Calu3 (cell line): ENCODE results near the gene UNKL. TPM values are rescaled to one million over a fixed set of nuclear protein-coding genes. Genes with fewer than 3 reads are reported as not detected.

ENCODE experiments used
- BruUV-seq: library from RNA; stranded (reverse); fragments of 400-500 nt; replicated peaks from 2 replicates; lab custom pipeline; 2021; lab: Mats Ljungman, UMichigan
- CTCF ChIA-PET: fragments of 300-600 bp; sonication (Branson Sonifier 250); formaldehyde crosslinking; loops from one replicate; lab custom pipeline; 2022; ENCODE audit warnings: antibody characterized with exemption; lab: Charles Lee
- DNase-seq: peaks from one replicate; pipeline ENCODE4 v3.0.0; 2022
- H3K27ac Mint-ChIP-seq: one replicate; pipeline ENCODE4 v1.8.0; 2022; ENCODE audit warnings: mixed read lengths; ENCODE audit not compliant: unreplicated experiment
- H3K27me3 Mint-ChIP-seq: one replicate; pipeline ENCODE4 v1.8.0; 2022; ENCODE audit warnings: mixed read lengths; ENCODE audit not compliant: unreplicated experiment
- H3K36me3 Mint-ChIP-seq: one replicate; pipeline ENCODE4 v1.8.0; 2022; ENCODE audit warnings: mild to moderate bottlenecking, moderate library complexity, mixed read lengths; ENCODE audit not compliant: insufficient read depth, unreplicated experiment
- H3K4me1 Mint-ChIP-seq: one replicate; pipeline ENCODE4 v1.8.0; 2022; ENCODE audit warnings: mild to moderate bottlenecking, low read depth, mixed read lengths; ENCODE audit not compliant: unreplicated experiment
- H3K4me3 Mint-ChIP-seq: one replicate; pipeline ENCODE4 v1.8.0; 2022; ENCODE audit warnings: mild to moderate bottlenecking, low read depth, moderate library complexity, mixed read lengths; ENCODE audit not compliant: unreplicated experiment
- H3K9me3 Mint-ChIP-seq: one replicate; pipeline ENCODE4 v1.8.0; 2022; ENCODE audit warnings: low read depth, mixed read lengths; ENCODE audit not compliant: unreplicated experiment
- CTCF ChIP-seq: fragments of 200-600 bp; IDR thresholded peaks from one replicate; pipeline ENCODE4 v1.8.0; 2022; ENCODE audit warnings: antibody characterized with exemption; ENCODE audit not compliant: unreplicated experiment
- intact Hi-C: fragments of 100-400 bp; cut with micrococcal nuclease; formaldehyde crosslinking; loops from one replicate; pipeline ENCODE4 v1.10.0; 2022; ENCODE audit not compliant: unreplicated experiment
- total RNA-seq: library from RNA; stranded (reverse); gene quantifications from 2 replicates; pipeline ENCODE4 v1.2.3, GENCODE V29; 2022

Gene UNKL
- total RNA-seq, 1 experiment from 2014 or later, result 35.5 TPM

GRCh38 chr16:1374418-1375297 is 39.8 kb downstream of the UNKL start:
- H3K4me1 Mint-ChIP-seq, result peaks cover 16% of the 10 kb centered on the region

GRCh38 chr16:1372292-1372950 is 42.1 kb downstream of the UNKL start:
- H3K27me3 Mint-ChIP-seq, result no peaks in the 10 kb centered on the region
- H3K4me3 Mint-ChIP-seq, result no peak overlapping the region
- TF ChIP-seq CTCF, result no peak
- BruUV-seq, result no TSS peak
- H3K4me1 Mint-ChIP-seq, result no peaks in the 10 kb centered on the region
- intact Hi-C loops, result no loop called here
- DNase-seq, result no peak
- CTCF ChIA-PET, result no interaction called here
- peaks cover 8% of the 10 kb centered on the region for H3K36me3 Mint-ChIP-seq
- H3K27ac Mint-ChIP-seq, result no peak overlapping the region
- H3K9me3 Mint-ChIP-seq, result no peaks in the 10 kb centered on the region

More at GRCh38 chr16:1374418-1375297, 39.8 kb downstream of the UNKL start:
- BruUV-seq, result no TSS peak
- no peak for TF ChIP-seq CTCF
- CTCF ChIA-PET, result no interaction called here
- no peak overlapping the region for H3K27ac Mint-ChIP-seq
- no peak for DNase-seq
- no peak overlapping the region for H3K4me3 Mint-ChIP-seq
- H3K36me3 Mint-ChIP-seq, result peaks cover 21% of the 10 kb centered on the region
- intact Hi-C loops, result no loop called here
- no peaks in the 10 kb centered on the region for H3K27me3 Mint-ChIP-seq
- H3K9me3 Mint-ChIP-seq, result no peaks in the 10 kb centered on the region

GRCh38 chr16:1371054-1371978 is 43.2 kb downstream of the UNKL start:
- DNase-seq, result no peak
- Mint-ChIP-seq H3K4me3 (no peak overlapping the region), H3K9me3 (no peaks in the 10 kb centered on the region), H3K27me3 (no peaks in the 10 kb centered on the region), H3K27ac (no peak overlapping the region), H3K4me1 (no peaks in the 10 kb centered on the region), H3K36me3 (peaks cover 12% of the 10 kb centered on the region)
- intact Hi-C loops, result no loop called here
- CTCF ChIA-PET, result interaction anchor here (0.7 kb wide), 1 partner anchor 71 kb away, joined by 7 read pairs; no protein-coding TSS in a partner anchor
- TF ChIP-seq CTCF, result no peak
- no TSS peak for BruUV-seq
